Muscle layer of duodenum (tissue), 2 donors: Measurements from ENCODE around the gene PSEN1.

Experiments
- H3K27ac ChIP-seq: one replicate; pipeline ENCODE4 v1.7.0; 2013; ENCODE audit warnings: mild to moderate bottlenecking, low read length
- H3K27me3 ChIP-seq: one replicate; pipeline ENCODE4 v1.7.0; 2013; ENCODE audit warnings: low read depth, mild to moderate bottlenecking, control low read depth, low read length
- H3K36me3 ChIP-seq, 2 donors: one replicate each; pipeline ENCODE4 v1.7.0; 2013; ENCODE audit warnings: low read length in 2 of 2, control low read depth in 1 of 2, mild to moderate bottlenecking in 1 of 2; ENCODE audit not compliant: insufficient read depth in 2 of 2, control insufficient read depth in 1 of 2
- H3K4me1 ChIP-seq, 2 donors: one replicate each; pipeline ENCODE4 v1.7.0; 2013; ENCODE audit warnings: low read length in 2 of 2, mild to moderate bottlenecking in 2 of 2, control low read depth in 1 of 2, moderate library complexity in 1 of 2; ENCODE audit not compliant: insufficient read depth in 2 of 2, control insufficient read depth in 1 of 2
- H3K4me3 ChIP-seq, 2 donors: one replicate each; pipeline ENCODE4 v1.7.0; 2013; ENCODE audit warnings: low read length in 2 of 2, low read depth in 1 of 2, mild to moderate bottlenecking in 1 of 2
- H3K9me3 ChIP-seq, 2 donors: one replicate each; pipeline ENCODE4 v1.7.0; 2013; ENCODE audit warnings: low read length in 2 of 2, control low read depth in 1 of 2, mild to moderate bottlenecking in 1 of 2; ENCODE audit not compliant: control insufficient read depth in 1 of 2
- donor health status: healthy.

PSEN1 gene

GRCh38 chr14:73265721-73266046, 129.4 kb downstream of the PSEN1 start:
- H3K27me3 ChIP-seq = no peaks in the 10 kb centered on the region
- H3K36me3 ChIP-seq = no peaks in the 10 kb centered on the region
- H3K4me3 ChIP-seq = no peak overlapping the region
- no peaks in the 10 kb centered on the region for H3K9me3 ChIP-seq
- H3K4me1 ChIP-seq = peaks cover 0 to 6% of the 10 kb centered on the region in 2 donors
- no peak overlapping the region for H3K27ac ChIP-seq

- Histone ChIP-seq H3K4me1 (peaks cover 0 to 6% of the 10 kb centered on the region in 2 donors), H3K36me3 (no peaks in the 10 kb centered on the region), H3K9me3 (no peaks in the 10 kb centered on the region), H3K27me3 (no peaks in the 10 kb centered on the region), H3K27ac (no peak overlapping the region), H3K4me3 (no peak overlapping the region)
Measured at GRCh38 chr14:73266317-73266716, 130.0 kb downstream of the PSEN1 start.

GRCh38 chr14:73267474-73267873, 131.2 kb downstream of the PSEN1 start:
- Histone ChIP-seq H3K27me3 (no peaks in the 10 kb centered on the region), H3K9me3 (no peaks in the 10 kb centered on the region), H3K4me1 (peaks cover 0 to 6% of the 10 kb centered on the region in 2 donors), H3K4me3 (no peak overlapping the region), H3K36me3 (no peaks in the 10 kb centered on the region), H3K27ac (no peak overlapping the region)

DNA sequence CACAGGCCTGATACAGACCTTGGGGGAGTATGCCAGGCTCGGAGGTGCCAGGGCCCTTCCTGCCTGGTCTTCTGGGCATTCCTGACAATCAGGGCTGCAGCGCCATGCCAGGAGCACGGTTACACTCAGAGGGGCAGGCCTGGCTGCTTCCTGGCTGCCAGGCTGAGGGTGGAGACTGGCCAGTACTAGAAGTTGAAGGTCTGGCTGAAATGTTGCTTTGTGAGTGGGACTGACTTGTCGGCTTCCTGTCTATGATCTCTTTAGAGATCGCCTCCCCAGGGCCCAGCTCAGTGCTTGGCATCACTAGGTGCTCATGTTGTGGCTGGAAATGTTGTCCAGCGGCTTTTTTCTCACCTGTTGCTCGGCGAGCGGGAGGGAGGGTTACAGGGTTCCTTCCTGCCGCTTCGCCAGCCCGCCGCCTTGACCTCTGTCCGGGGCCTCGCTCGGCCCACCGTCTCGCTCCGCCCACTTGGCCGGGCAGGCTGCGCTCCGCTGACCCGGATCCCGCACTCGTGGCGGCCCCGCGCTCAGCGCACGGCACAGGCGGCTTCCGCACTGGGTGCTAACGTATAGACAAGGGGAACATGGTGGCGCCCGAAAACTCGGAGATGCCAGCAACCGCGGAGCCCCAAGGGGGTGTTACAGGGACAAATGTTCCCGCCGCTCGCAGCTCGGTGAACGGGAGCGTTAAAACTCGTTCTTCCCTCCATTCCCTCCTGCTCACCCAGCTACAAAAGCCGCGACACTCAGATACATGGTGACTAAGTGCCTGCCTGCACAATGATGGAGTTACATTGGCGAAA, 133.6 kb downstream of the PSEN1 start:
- Histone ChIP-seq H3K4me3 (peak overlapping the region; percentile 23 to 63), H3K27ac (no peak overlapping the region), H3K36me3 (peaks cover 14% of the 10 kb centered on the region in 2 donors)

GRCh38 chr14:73272393-73272792, 136.1 kb downstream of the PSEN1 start:
- H3K9me3 ChIP-seq = no peaks in the 10 kb centered on the region
- H3K27ac ChIP-seq = no peak overlapping the region
- H3K27me3 ChIP-seq = no peaks in the 10 kb centered on the region
- peaks cover 0 to 6% of the 10 kb centered on the region in 2 donors for H3K4me1 ChIP-seq
- no peak overlapping the region for H3K4me3 ChIP-seq
- peaks cover 30 to 34% of the 10 kb centered on the region in 2 donors for H3K36me3 ChIP-seq

More for the DNA sequence above, 133.6 kb downstream of the PSEN1 start:
- peaks cover 0 to 6% of the 10 kb centered on the region in 2 donors for H3K4me1 ChIP-seq
- H3K27me3 ChIP-seq = no peaks in the 10 kb centered on the region
- no peaks in the 10 kb centered on the region for H3K9me3 ChIP-seq
